ENCODE measurements around the gene UBA52. TPM values are rescaled to one million over a fixed set of nuclear protein-coding genes. Genes with fewer than 3 reads are reported as not detected.

UBA52 gene
- total and polyA plus RNA-seq, 2 of the 13 experiments (the other 11 are each of a cell fraction or from before 2014, with no cell fraction given): 959 to 1,782 TPM

DNA sequence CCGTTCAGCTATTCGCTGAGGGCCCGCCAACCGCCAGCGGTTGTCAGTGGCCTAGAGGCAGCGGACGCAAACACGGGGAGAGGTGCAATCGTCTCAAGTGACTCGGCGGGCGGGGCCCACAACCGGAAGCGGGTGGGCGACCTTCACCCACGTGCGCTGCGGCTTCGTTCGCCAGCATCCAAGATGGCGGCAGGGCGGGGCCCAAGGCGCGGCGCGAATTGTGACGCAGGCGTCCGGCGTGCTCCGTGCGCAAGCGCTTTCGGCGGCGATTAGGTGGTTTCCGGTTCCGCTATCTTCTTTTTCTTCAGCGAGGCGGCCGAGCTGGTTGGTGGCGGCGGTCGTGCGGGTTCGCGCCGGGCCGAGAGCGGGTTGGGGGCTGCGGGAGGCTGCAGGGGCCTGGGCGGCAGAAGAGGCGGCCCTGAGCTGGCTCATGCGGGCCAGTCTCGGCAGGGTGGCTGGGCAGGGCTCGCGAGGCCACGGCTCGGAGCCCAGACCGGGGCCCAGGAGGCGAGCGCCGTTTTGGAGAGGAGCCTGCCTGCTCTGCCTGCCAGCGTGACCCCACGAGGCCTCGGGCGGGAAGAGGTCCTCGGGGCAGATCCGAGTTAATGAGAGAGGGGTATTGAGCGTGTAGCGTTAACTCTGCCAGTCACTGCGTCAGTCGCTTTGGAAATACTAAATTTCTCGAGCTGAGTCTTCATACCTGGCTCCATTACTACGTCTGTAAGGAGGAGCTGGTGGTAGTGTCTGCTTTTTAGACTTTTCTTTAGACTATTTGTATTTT, at the start of gene UBA52 (continued):
- TF ChIP-seq ZNF660 (CRISPR knock-in tag; IDR thresholded peaks at IDR 0.05; ENCODE audit: borderline replicate concordance, low read depth) (no peak), AKAP8 (CRISPR knock-in tag; IDR thresholded peaks at IDR 0.05) (peak; percentile 57; the same call in 1 of the 2 replicates), KAT2B (IDR thresholded peaks at IDR 0.05; ENCODE audit: borderline replicate concordance, low read depth, low read length) (no peak), HIVEP1 (CRISPR knock-in tag; IDR thresholded peaks at IDR 0.05) (no peak; the same call in 1 of the 2 replicates), HNRNPL (IDR thresholded peaks at IDR 0.05; ENCODE audit: low read depth, low read length) (0 out of 2 replicates have a peak, but pooled peaks have one; percentile 54), RARG (CRISPR knock-in tag; IDR thresholded peaks at IDR 0.05; ENCODE audit: low read depth) (no peak), MXD4 (CRISPR knock-in tag; IDR thresholded peaks at IDR 0.05) (peak; percentile 100), TMF1 (CRISPR knock-in tag; IDR thresholded peaks at IDR 0.05; ENCODE audit: low read depth) (no peak), ZNF33A (CRISPR knock-in tag; IDR thresholded peaks at IDR 0.05; ENCODE audit: borderline replicate concordance) (no peak), ZNF790 (CRISPR knock-in tag; IDR thresholded peaks at IDR 0.05; ENCODE audit: borderline replicate concordance) (no peak), PHF5A (CRISPR knock-in tag; IDR thresholded peaks at IDR 0.05; ENCODE audit: low read depth, unreplicated experiment) (no peak), ZNF143 (CRISPR knock-in tag; IDR thresholded peaks at IDR 0.05) (peak; percentile 66; the same call in 1 of the 2 replicates), RXRA (CRISPR knock-in tag; IDR thresholded peaks at IDR 0.05) (peak; percentile 80), HNRNPLL (IDR thresholded peaks at IDR 0.05; ENCODE audit: low read depth, low read length, poor library complexity, severe bottlenecking) (peak; percentile 87), RFXANK (CRISPR knock-in tag; IDR thresholded peaks at IDR 0.05) (peak; percentile 85; the same call in 1 of the 2 replicates), ZBTB21 (CRISPR knock-in tag; IDR thresholded peaks at IDR 0.05) (peak; percentile 100), CREB1 (IDR thresholded peaks at IDR 0.05) (peak; percentile 96), CREB1 (CRISPR knock-in tag; IDR thresholded peaks at IDR 0.05) (peak; percentile 97), PCBP1 (IDR thresholded peaks at IDR 0.05; ENCODE audit: borderline replicate concordance, low read depth, low read length) (no peak), SATB2 (CRISPR knock-in tag; IDR thresholded peaks at IDR 0.05) (no peak; the same call in 1 of the 2 replicates), POGZ (CRISPR knock-in tag; IDR thresholded peaks at IDR 0.05) (peak; percentile 91), NFYC (CRISPR knock-in tag; IDR thresholded peaks at IDR 0.05) (peak; percentile 64; the same call in 1 of the 2 replicates), GTF3A (CRISPR knock-in tag; conservative IDR thresholded peaks at IDR 0.05) (peak; percentile 80; the same call in 1 of the 2 replicates)
- TF ChIP-seq, protein P1, sequence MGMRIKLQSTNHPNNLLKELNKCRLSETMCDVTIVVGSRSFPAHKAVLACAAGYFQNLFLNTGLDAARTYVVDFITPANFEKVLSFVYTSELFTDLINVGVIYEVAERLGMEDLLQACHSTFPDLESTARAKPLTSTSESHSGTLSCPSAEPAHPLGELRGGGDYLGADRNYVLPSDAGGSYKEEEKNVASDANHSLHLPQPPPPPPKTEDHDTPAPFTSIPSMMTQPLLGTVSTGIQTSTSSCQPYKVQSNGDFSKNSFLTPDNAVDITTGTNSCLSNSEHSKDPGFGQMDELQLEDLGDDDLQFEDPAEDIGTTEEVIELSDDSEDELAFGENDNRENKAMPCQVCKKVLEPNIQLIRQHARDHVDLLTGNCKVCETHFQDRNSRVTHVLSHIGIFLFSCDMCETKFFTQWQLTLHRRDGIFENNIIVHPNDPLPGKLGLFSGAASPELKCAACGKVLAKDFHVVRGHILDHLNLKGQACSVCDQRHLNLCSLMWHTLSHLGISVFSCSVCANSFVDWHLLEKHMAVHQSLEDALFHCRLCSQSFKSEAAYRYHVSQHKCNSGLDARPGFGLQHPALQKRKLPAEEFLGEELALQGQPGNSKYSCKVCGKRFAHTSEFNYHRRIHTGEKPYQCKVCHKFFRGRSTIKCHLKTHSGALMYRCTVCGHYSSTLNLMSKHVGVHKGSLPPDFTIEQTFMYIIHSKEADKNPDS (CRISPR knock-in tag; IDR thresholded peaks at IDR 0.05): 0 out of 2 replicates have a peak, but pooled peaks have one; percentile 31
- TF ChIP-seq, protein P2, sequence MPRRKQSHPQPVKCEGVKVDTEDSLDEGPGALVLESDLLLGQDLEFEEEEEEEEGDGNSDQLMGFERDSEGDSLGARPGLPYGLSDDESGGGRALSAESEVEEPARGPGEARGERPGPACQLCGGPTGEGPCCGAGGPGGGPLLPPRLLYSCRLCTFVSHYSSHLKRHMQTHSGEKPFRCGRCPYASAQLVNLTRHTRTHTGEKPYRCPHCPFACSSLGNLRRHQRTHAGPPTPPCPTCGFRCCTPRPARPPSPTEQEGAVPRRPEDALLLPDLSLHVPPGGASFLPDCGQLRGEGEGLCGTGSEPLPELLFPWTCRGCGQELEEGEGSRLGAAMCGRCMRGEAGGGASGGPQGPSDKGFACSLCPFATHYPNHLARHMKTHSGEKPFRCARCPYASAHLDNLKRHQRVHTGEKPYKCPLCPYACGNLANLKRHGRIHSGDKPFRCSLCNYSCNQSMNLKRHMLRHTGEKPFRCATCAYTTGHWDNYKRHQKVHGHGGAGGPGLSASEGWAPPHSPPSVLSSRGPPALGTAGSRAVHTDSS (CRISPR knock-in tag; conservative IDR thresholded peaks at IDR 0.05): no peak; the same call in 1 of the 2 replicates
- TF ChIP-seq, protein P3, sequence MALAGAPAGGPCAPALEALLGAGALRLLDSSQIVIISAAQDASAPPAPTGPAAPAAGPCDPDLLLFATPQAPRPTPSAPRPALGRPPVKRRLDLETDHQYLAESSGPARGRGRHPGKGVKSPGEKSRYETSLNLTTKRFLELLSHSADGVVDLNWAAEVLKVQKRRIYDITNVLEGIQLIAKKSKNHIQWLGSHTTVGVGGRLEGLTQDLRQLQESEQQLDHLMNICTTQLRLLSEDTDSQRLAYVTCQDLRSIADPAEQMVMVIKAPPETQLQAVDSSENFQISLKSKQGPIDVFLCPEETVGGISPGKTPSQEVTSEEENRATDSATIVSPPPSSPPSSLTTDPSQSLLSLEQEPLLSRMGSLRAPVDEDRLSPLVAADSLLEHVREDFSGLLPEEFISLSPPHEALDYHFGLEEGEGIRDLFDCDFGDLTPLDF (CRISPR knock-in tag; IDR thresholded peaks at IDR 0.05): peak; percentile 87
